ENCODE data around the gene C5.

- TF ChIP-seq CTCF (IDR thresholded peaks at IDR 0.05) = no peak
- no peak for TF ChIP-seq EP300 (IDR thresholded peaks at IDR 0.05)
- TF ChIP-seq POLR2A (IDR thresholded peaks at IDR 0.05) = no peak
Measured at GRCh38 chr9:120949290-120949689, 100.8 kb downstream of the C5 start.
